Measurements from ENCODE around the gene LRRC25. TPM values are rescaled to one million over a fixed set of nuclear protein-coding genes. Genes with fewer than 3 reads are reported as not detected.

Gene LRRC25
- 1 to 10 TPM; 1.6 to 5.5 TPM for total RNA-seq

DNA sequence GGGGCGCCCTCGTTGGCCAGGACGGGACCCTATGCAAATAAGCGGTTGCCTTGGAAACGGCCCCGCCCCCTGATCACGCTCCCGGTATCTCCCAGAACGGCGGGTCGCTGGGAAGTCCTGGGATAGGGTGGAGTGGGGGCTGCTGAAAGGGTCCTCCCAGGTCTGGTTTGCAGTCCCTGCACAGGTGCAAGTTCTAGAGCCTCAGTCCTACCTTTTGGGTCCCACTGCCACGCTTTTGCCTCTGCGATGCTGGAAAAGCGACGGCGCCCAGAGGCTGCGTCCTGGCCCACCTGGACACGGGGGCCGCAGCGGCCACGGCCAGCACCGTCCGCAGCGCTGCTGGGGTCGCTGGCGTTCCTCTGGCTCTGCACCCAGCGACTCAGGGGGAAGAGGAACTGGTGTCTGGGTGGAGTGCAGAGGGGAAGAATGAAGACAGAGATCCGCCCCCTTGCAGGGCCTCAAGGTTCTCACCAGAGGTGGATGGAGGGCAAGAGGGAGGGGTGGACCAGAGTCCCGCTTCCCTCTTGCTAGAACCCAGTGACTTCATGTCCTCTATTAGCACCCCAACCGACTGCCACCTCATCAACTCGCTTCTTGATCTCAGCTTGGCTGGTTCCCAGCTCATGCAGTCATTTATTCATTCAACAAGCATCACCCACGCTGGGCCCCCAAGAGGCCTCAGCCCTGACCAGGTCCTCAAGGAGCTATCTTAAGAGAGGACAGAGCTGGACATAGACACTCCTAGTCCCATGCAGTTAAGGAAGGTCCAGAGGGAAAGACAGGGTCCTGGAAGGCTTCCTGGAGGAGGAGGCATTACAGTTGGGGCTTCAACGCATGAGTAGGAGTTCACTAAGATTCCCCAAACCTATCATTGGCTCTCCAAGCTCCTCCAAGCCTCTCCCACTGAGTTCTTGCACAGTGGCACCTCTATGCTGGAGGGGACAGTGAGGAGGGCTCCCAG is at the start of gene LRRC25:
Gene LRRC25, minus strand, starts transcription at position 381 of the 961 bp plus-strand sequence. CDS start 659 bp downstream, outside the sequence.
- Histone ChIP-seq H3K9me3 (no peaks in the 10 kb centered on the region), H3K27ac (peak within 1 kb of the TSS in 1 of 2 donors; percentile 20), H3K36me3 (no peaks in the 10 kb centered on the region), H3K4me1 (replicated peaks) (peaks cover 4% of the 10 kb centered on the region), H3K4me3 (no peak within 1 kb of the TSS), H3K27me3 (replicated peaks; ENCODE audit: insufficient read depth) (no peaks in the 10 kb centered on the region)
- 16% methylated on average over 33 of the region's 33 CpGs for WGBS
- intact Hi-C loops (cut with DNase I): no loop called here
- TF ChIP-seq POLR2A (IDR thresholded peaks at IDR 0.05) (peak; percentile 24), POLR2AphosphoS5 (IDR thresholded peaks at IDR 0.05) (no peak)
- TF ChIP-seq, protein P1, sequence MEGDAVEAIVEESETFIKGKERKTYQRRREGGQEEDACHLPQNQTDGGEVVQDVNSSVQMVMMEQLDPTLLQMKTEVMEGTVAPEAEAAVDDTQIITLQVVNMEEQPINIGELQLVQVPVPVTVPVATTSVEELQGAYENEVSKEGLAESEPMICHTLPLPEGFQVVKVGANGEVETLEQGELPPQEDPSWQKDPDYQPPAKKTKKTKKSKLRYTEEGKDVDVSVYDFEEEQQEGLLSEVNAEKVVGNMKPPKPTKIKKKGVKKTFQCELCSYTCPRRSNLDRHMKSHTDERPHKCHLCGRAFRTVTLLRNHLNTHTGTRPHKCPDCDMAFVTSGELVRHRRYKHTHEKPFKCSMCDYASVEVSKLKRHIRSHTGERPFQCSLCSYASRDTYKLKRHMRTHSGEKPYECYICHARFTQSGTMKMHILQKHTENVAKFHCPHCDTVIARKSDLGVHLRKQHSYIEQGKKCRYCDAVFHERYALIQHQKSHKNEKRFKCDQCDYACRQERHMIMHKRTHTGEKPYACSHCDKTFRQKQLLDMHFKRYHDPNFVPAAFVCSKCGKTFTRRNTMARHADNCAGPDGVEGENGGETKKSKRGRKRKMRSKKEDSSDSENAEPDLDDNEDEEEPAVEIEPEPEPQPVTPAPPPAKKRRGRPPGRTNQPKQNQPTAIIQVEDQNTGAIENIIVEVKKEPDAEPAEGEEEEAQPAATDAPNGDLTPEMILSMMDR (IDR thresholded peaks at IDR 0.05): no peak
- no peak for DNase-seq (ENCODE audit: low spot score)

DNA sequence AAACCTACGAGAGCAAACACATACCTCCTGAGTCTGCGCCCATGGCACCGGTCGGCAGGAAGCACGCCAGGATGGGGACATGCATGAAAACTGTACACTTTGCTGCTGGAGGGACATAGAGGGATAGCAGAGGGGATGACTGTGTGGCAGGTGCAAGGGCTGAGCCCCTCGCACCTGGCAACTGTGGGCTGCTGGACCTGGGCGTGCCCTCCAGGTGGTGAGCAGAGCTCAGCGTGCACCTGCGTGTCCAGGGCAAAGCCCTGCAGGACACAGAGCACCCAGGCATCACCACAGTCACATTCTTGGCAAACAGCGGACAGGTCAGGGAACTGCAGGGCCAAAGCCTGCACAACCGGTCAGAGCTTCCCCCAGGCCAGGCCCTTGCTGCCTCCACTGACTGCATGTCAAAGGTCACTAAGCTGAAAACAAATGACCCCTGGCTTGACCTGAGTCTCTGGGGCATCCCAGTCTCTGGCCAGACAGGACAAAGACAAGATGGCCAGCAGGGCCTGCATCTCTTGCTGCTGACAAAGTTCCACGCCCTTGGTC is 49.5 kb upstream of the LRRC25 start:
- TF ChIP-seq, protein P1 (IDR thresholded peaks at IDR 0.05): no peak
- TF ChIP-seq POLR2AphosphoS5 (IDR thresholded peaks at IDR 0.05) (no peak), POLR2A (IDR thresholded peaks at IDR 0.05) (no peak)

DNA sequence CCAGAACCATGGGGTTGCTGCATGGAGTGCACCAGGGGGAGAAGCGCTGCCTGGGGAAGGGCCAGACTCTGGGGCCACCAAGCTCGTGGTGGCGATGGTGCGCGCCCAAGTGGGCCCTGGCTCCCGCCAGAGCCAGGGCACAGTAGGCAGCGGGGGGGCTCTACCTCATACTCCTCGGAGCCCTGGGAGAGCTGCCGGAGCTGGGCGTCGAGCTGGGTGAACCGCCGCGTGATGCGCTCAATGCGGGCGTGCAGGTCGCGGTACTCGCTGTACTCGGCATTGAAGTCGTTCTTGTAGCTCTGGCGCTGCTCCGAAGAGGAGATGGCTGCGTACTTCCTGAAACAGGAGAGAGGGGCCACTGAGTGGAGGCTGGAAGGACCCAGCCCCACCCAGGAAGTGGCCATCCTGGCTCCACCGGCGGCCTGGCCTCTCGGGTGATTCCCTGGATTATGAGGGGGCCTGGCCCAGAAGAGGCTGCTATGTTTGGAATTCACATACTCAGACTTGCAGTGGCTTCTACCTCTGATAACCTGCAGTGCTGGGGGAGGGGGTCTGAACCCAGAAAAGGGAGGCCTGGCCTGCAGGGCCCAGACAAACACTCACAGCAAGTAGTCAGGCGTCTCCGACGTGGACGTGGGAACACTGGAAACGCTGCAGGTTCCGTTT is 48.9 kb upstream of the LRRC25 start:
- intact Hi-C loops (cut with DNase I): loop anchor here (10.0 kb wide), 1 partner anchor 229 kb away; no protein-coding TSS in a partner anchor
- 83% methylated on average over 33 of the region's 34 CpGs for WGBS
- no peaks in the 10 kb centered on the region for H3K27me3 ChIP-seq (replicated peaks; ENCODE audit: insufficient read depth)
- no peak overlapping the region for H3K27ac ChIP-seq
- peaks cover 3 to 10% of the 10 kb centered on the region in 2 donors for H3K36me3 ChIP-seq
- no peaks in the 10 kb centered on the region for H3K9me3 ChIP-seq
- no peak for TF ChIP-seq POLR2AphosphoS5 (IDR thresholded peaks at IDR 0.05)
- no peak overlapping the region for H3K4me3 ChIP-seq
- no peak for DNase-seq (ENCODE audit: low spot score)
- H3K4me1 ChIP-seq (replicated peaks): no peaks in the 10 kb centered on the region

More for the DNA sequence above, 49.5 kb upstream of the LRRC25 start:
- no peak overlapping the region for H3K27ac ChIP-seq
- H3K4me3 ChIP-seq: no peak overlapping the region
- intact Hi-C loops (cut with DNase I): loop anchor here (10.0 kb wide), 1 partner anchor 228 kb away; no protein-coding TSS in a partner anchor
- H3K4me1 ChIP-seq (replicated peaks): no peaks in the 10 kb centered on the region
- no peaks in the 10 kb centered on the region for H3K9me3 ChIP-seq
- H3K27me3 ChIP-seq (replicated peaks; ENCODE audit: insufficient read depth): no peaks in the 10 kb centered on the region
- peaks cover 3 to 10% of the 10 kb centered on the region in 2 donors for H3K36me3 ChIP-seq
- DNase-seq (ENCODE audit: low spot score): no peak
- 75% methylated on average over 12 of the region's 12 CpGs for WGBS

DNA sequence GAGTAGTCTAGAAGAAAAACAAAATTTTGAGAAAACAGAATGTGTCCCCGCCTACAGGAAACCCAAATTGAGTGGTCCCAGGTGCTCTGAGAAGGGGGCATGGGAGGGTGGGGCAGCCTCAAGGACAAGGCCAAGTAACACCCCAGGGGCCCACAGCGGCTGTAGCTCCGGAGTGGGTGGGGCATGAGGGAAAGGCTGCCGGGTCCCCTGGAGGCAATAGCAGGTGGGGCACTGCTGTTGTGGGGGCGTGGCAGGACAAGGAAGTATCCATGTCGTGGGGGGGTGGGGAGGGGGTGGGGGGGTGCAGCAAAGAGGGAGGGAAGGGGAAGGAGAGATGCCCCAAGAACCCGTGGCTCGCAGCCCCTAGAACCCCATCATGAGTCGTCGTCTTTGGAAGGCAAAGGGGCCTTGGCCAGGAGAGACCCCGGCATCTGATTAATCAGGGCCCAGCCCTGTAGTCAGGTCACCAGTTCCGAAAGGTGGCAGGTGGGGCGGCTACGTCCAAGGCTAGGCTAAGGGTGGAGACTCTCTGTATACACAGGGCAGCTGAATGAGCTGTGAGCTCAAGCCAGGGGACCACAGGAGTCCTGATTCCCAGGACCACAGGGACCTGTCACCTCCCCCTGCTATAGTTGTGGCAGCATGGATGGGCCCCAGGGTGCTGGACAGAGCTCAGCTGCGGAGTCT is 48.0 kb upstream of the LRRC25 start:
- intact Hi-C loops (cut with DNase I): loop anchor here (10.0 kb wide), 1 partner anchor 229 kb away; no protein-coding TSS in a partner anchor
- Histone ChIP-seq H3K36me3 (peaks cover 2 to 10% of the 10 kb centered on the region in 2 donors), H3K4me1 (replicated peaks) (no peaks in the 10 kb centered on the region), H3K27me3 (replicated peaks; ENCODE audit: insufficient read depth) (no peaks in the 10 kb centered on the region), H3K9me3 (no peaks in the 10 kb centered on the region), H3K27ac (no peak overlapping the region), H3K4me3 (no peak overlapping the region)
- TF ChIP-seq, protein P1 (IDR thresholded peaks at IDR 0.05): no peak
- TF ChIP-seq POLR2A (IDR thresholded peaks at IDR 0.05) (no peak), POLR2AphosphoS5 (IDR thresholded peaks at IDR 0.05) (no peak)
- no peak for DNase-seq (ENCODE audit: low spot score)
- 72% methylated on average over 15 of the region's 15 CpGs for WGBS

Measured in prostate gland (tissue), 2 donors.